Brain pericyte (primary cell): Measurements from ENCODE around the gene HSP90AA1.
"Not testable (repeated sequence)": the region's sequence is repeated elsewhere in the genome, so short reads cannot be mapped to it uniquely, and the experiment has no call there.

ENCODE experiments used
- DNase-seq: peaks from one replicate; pipeline ENCODE4 v3.0.0-alpha.2; 2012; ENCODE audit warnings: low read depth, low spot score

HSP90AA1 gene

GRCh38 chr14:102094101-102094500, 7.3 kb upstream of the HSP90AA1 start:
- no peak for DNase-seq

GRCh38 chr14:102092806-102093205, 6.0 kb upstream of the HSP90AA1 start:
- DNase-seq, result no peak

- no peak for DNase-seq
Observed at GRCh38 chr14:102090713-102091112, 3.9 kb upstream of the HSP90AA1 start.

GRCh38 chr14:102089621-102090343, 2.9 kb upstream of the HSP90AA1 start:
- no peak for DNase-seq

- DNase-seq, result no peak
Observed at GRCh38 chr14:102088012-102088792, 1.4 kb upstream of the HSP90AA1 start.

- DNase-seq, result no peak
Observed at GRCh38 chr14:102087762-102088011, 843 bp upstream of the HSP90AA1 start.

- DNase-seq, result no peak
Observed at GRCh38 chr14:102086709-102086971, 204 bp downstream of the HSP90AA1 start.

GRCh38 chr14:102085948-102086708, 716 bp downstream of the HSP90AA1 start:
- no peak for DNase-seq

- DNase-seq, result no peak
Observed at GRCh38 chr14:102085488-102085887, 1.4 kb downstream of the HSP90AA1 start.

- DNase-seq, result no peak
Observed at GRCh38 chr14:102084931-102085330, 1.9 kb downstream of the HSP90AA1 start.

GRCh38 chr14:102084522-102084921, 2.3 kb downstream of the HSP90AA1 start:
- not testable (repeated sequence) for DNase-seq

GRCh38 chr14:102081231-102082080, 5.4 kb downstream of the HSP90AA1 start:
- no peak for DNase-seq

- no peak for DNase-seq
Observed at GRCh38 chr14:102080183-102081080, 6.4 kb downstream of the HSP90AA1 start.

GRCh38 chr14:102079700-102079979, 7.2 kb downstream of the HSP90AA1 start:
- no peak for DNase-seq

GRCh38 chr14:102078831-102079699, 7.8 kb downstream of the HSP90AA1 start:
- DNase-seq, result no peak

GRCh38 chr14:102078361-102078791, 8.5 kb downstream of the HSP90AA1 start:
- DNase-seq, result not testable (repeated sequence)

- DNase-seq, result no peak
Observed at GRCh38 chr14:102077382-102077709, 9.5 kb downstream of the HSP90AA1 start.

- no peak for DNase-seq
Observed at GRCh38 chr14:102075155-102075554, 11.7 kb downstream of the HSP90AA1 start.

- DNase-seq, result no peak
Observed at GRCh38 chr14:102074415-102074964, 12.4 kb downstream of the HSP90AA1 start.
